ENCODE measurements around the gene ISG20. TPM values are rescaled to one million over a fixed set of nuclear protein-coding genes. Genes with fewer than 3 reads are reported as not detected.

The ISG20 gene
- polyA plus RNA-seq, 2 of the 4 experiments (the other 2 are of a cell fraction): 7.2 to 47.4 TPM

DNA sequence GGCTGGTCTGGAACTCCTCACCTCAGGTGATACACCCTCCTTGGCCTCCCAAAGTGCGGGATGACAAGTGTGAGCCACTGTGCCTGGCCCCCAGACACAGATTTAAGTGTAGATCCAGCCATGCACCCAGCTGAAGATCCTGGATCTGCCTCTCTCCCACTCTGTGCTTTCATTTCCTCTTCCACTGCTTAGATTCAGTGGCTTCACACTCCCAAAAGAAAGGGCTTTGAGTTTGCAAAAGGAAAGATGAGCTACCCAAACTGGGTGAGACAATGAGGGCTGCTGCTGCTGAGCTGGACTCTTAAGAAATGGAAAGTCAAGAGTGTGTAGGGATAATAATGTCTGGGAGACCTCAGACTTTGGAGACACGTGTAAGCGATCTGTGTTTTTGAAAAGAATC, 45.5 kb downstream of the ISG20 start:
- no peak overlapping the region for H3K4me2 ChIP-seq
- ATAC-seq (no peak), FAIRE-seq (no peak), DNase-seq (ENCODE audit: low read depth in 1 of 2, low spot score in 1 of 2) (no peak)
- no peak overlapping the region for H3K27ac ChIP-seq
- ChIA-PET POLR2A (no interaction called here), CTCF (interaction anchor here (1.0 to 5.6 kb wide), 4 partner anchors 9 to 150 kb away, joined by 3 to 45 read pairs (median 4); no protein-coding TSS in a partner anchor)
- WGBS (ENCODE audit: missing lambda C conversion rate): 43% methylated on average over 3 of the region's 3 CpGs
- H3K4me3 ChIP-seq: no peak overlapping the region
- no peaks in the 10 kb centered on the region for H3K4me1 ChIP-seq
- no peak for TF ChIP-seq FOXS1 (CRISPR knock-in tag; IDR thresholded peaks at IDR 0.05)
- no peak for TF ChIP-seq EP300 (IDR thresholded peaks at IDR 0.05)
- no peak for TF ChIP-seq POLR2AphosphoS2 (conservative IDR thresholded peaks at IDR 0.05; ENCODE audit: low read length)
- TF ChIP-seq NR3C1 (IDR thresholded peaks at IDR 0.05): no peak
- no peak for TF ChIP-seq JUNB (IDR thresholded peaks at IDR 0.05)
- no peak for TF ChIP-seq FOSB (CRISPR knock-in tag; IDR thresholded peaks at IDR 0.05)
- TF ChIP-seq PHF8 (IDR thresholded peaks at IDR 0.05; ENCODE audit: borderline replicate concordance, low read depth): no peak
- no peak for TF ChIP-seq BHLHE40 (IDR thresholded peaks at IDR 0.05; ENCODE audit: low read depth, low read length)
- TF ChIP-seq, protein P1, sequence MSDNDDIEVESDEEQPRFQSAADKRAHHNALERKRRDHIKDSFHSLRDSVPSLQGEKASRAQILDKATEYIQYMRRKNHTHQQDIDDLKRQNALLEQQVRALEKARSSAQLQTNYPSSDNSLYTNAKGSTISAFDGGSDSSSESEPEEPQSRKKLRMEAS (IDR thresholded peaks at IDR 0.05): no peak
- no peak for TF ChIP-seq ESRRA (IDR thresholded peaks at IDR 0.05; ENCODE audit: borderline replicate concordance, low read length)
- TF ChIP-seq, protein P2, sequence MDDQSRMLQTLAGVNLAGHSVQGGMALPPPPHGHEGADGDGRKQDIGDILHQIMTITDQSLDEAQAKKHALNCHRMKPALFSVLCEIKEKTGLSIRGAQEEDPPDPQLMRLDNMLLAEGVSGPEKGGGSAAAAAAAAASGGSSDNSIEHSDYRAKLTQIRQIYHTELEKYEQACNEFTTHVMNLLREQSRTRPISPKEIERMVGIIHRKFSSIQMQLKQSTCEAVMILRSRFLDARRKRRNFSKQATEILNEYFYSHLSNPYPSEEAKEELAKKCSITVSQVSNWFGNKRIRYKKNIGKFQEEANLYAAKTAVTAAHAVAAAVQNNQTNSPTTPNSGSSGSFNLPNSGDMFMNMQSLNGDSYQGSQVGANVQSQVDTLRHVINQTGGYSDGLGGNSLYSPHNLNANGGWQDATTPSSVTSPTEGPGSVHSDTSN (IDR thresholded peaks at IDR 0.05): no peak
- TF ChIP-seq, protein P3, sequence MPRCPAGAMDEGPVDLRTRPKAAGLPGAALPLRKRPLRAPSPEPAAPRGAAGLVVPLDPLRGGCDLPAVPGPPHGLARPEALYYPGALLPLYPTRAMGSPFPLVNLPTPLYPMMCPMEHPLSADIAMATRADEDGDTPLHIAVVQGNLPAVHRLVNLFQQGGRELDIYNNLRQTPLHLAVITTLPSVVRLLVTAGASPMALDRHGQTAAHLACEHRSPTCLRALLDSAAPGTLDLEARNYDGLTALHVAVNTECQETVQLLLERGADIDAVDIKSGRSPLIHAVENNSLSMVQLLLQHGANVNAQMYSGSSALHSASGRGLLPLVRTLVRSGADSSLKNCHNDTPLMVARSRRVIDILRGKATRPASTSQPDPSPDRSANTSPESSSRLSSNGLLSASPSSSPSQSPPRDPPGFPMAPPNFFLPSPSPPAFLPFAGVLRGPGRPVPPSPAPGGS (IDR thresholded peaks at IDR 0.05): no peak
- no peak for TF ChIP-seq SMC3 (IDR thresholded peaks at IDR 0.05)
- no peak for TF ChIP-seq NPAS2 (CRISPR knock-in tag; IDR thresholded peaks at IDR 0.05; ENCODE audit: borderline replicate concordance)
- TF ChIP-seq, protein P4, sequence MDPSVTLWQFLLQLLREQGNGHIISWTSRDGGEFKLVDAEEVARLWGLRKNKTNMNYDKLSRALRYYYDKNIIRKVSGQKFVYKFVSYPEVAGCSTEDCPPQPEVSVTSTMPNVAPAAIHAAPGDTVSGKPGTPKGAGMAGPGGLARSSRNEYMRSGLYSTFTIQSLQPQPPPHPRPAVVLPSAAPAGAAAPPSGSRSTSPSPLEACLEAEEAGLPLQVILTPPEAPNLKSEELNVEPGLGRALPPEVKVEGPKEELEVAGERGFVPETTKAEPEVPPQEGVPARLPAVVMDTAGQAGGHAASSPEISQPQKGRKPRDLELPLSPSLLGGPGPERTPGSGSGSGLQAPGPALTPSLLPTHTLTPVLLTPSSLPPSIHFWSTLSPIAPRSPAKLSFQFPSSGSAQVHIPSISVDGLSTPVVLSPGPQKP (IDR thresholded peaks at IDR 0.05; ENCODE audit: low read depth, low read length): no peak
- TF ChIP-seq, protein P5, sequence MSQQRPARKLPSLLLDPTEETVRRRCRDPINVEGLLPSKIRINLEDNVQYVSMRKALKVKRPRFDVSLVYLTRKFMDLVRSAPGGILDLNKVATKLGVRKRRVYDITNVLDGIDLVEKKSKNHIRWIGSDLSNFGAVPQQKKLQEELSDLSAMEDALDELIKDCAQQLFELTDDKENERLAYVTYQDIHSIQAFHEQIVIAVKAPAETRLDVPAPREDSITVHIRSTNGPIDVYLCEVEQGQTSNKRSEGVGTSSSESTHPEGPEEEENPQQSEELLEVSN (IDR thresholded peaks at IDR 0.05; ENCODE audit: borderline replicate concordance, low read depth): no peak
- no peaks in the 10 kb centered on the region for H3K9me3 ChIP-seq

DNA sequence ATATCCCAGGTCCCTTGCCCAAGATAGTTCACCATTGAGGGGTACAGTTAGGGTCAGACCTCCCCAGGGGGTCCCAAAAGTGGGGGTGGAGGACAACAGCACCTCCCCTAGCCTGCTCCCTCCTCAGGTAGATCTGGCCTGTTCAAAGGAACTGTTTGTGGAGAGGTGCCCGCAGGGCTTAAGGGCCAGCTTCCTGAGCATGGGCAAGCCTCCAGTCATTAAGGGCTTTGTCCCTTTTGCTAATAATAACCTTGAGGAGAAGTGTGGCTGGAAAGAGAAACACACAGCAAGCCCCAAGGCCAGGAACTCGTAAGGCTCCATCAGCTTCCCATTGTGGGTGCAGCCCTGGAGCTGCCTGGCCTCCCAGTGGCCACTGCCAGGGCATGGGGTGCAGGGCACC, 47.4 kb downstream of the ISG20 start:
- H3K9me3 ChIP-seq: no peaks in the 10 kb centered on the region
- 38% methylated on average over 2 of the region's 2 CpGs for WGBS (ENCODE audit: missing lambda C conversion rate)
- DNase-seq (ENCODE audit: low read depth in 1 of 2, low spot score in 1 of 2) (no peak), ATAC-seq (peak in 1 of 2 experiments; percentile 41; a peak in 1 of 6 replicates), FAIRE-seq (no peak)
- CTCF ChIA-PET: no interaction called here
- H3K27ac ChIP-seq: no peak overlapping the region
- H3K4me2 ChIP-seq: no peak overlapping the region
- no peak overlapping the region for H3K4me3 ChIP-seq
- TF ChIP-seq FOXS1 (CRISPR knock-in tag; IDR thresholded peaks at IDR 0.05) (no peak), EP300 (IDR thresholded peaks at IDR 0.05) (no peak), PHF8 (IDR thresholded peaks at IDR 0.05; ENCODE audit: borderline replicate concordance, low read depth) (no peak), EHF (CRISPR knock-in tag; IDR thresholded peaks at IDR 0.05) (no peak), GATA3 (IDR thresholded peaks at IDR 0.05; ENCODE audit: borderline replicate concordance) (no peak), SREBF2 (IDR thresholded peaks at IDR 0.05) (no peak), NR3C1 (IDR thresholded peaks at IDR 0.05) (no peak), JUNB (IDR thresholded peaks at IDR 0.05) (no peak), RCOR1 (IDR thresholded peaks at IDR 0.05; ENCODE audit: low read depth, low read length) (no peak), MAZ (IDR thresholded peaks at IDR 0.05; ENCODE audit: borderline replicate concordance, low read depth, low read length) (no peak), ZC3H11A (IDR thresholded peaks at IDR 0.05) (no peak), HDAC2 (IDR thresholded peaks at IDR 0.05) (no peak), POLR2A (IDR thresholded peaks at IDR 0.05; ENCODE audit: low read length) (no peak), EHMT2 (IDR thresholded peaks at IDR 0.05; ENCODE audit: low read depth) (no peak), CBX8 (IDR thresholded peaks at IDR 0.05) (no peak)
- TF ChIP-seq, protein P6, sequence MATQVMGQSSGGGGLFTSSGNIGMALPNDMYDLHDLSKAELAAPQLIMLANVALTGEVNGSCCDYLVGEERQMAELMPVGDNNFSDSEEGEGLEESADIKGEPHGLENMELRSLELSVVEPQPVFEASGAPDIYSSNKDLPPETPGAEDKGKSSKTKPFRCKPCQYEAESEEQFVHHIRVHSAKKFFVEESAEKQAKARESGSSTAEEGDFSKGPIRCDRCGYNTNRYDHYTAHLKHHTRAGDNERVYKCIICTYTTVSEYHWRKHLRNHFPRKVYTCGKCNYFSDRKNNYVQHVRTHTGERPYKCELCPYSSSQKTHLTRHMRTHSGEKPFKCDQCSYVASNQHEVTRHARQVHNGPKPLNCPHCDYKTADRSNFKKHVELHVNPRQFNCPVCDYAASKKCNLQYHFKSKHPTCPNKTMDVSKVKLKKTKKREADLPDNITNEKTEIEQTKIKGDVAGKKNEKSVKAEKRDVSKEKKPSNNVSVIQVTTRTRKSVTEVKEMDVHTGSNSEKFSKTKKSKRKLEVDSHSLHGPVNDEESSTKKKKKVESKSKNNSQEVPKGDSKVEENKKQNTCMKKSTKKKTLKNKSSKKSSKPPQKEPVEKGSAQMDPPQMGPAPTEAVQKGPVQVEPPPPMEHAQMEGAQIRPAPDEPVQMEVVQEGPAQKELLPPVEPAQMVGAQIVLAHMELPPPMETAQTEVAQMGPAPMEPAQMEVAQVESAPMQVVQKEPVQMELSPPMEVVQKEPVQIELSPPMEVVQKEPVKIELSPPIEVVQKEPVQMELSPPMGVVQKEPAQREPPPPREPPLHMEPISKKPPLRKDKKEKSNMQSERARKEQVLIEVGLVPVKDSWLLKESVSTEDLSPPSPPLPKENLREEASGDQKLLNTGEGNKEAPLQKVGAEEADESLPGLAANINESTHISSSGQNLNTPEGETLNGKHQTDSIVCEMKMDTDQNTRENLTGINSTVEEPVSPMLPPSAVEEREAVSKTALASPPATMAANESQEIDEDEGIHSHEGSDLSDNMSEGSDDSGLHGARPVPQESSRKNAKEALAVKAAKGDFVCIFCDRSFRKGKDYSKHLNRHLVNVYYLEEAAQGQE (IDR thresholded peaks at IDR 0.05): no peak
- TF ChIP-seq, protein P2 (IDR thresholded peaks at IDR 0.05): no peak
- no peaks in the 10 kb centered on the region for H3K4me1 ChIP-seq
- POLR2A ChIA-PET: interaction anchor here (0.6 kb wide), 1 partner anchor 866 kb away, joined by 3 read pairs; no protein-coding TSS in a partner anchor

All from A549 (cell line).